MM.1S (cell line): Measurements from ENCODE around the gene SLC38A1.

ENCODE experiments used
- CTCF ChIP-seq: fragments of 300-600 bp; sonication (generic); IDR thresholded peaks from 2 replicates; pipeline ENCODE4 v1.5.1; 2016; ENCODE audit warnings: antibody characterized with exemption, low read length, mixed read lengths
- EZH2 ChIP-seq: fragments of 300-600 bp; sonication (generic); optimal IDR thresholded peaks from 2 replicates; pipeline ENCODE3; 2017; ENCODE audit warnings: low read depth, mild to moderate bottlenecking, antibody characterized with exemption, low read length, mixed read lengths

- no peak for TF ChIP-seq CTCF
- no peak for TF ChIP-seq EZH2
Measured at GRCh38 chr12:46174919-46175318, 93.9 kb downstream of the SLC38A1 start.
